K562 (cell line): Measurements from ENCODE around the gene ZNF23. TPM values are rescaled to one million over a fixed set of nuclear protein-coding genes. Genes with fewer than 3 reads are reported as not detected.

ENCODE experiments used
- ATAC-seq: fragments of 200-7000 bp; cut with Tn5 transposase; 3 replicates; pipeline ENCODE4 v1.9.1; 2020; ENCODE audit warnings: moderate library complexity
- BruUV-seq: library from RNA; stranded (reverse); fragments of 400-500 nt; replicated peaks from 2 replicates; lab custom pipeline; 2021; lab: Mats Ljungman, UMichigan
- CTCF ChIA-PET: fragments of 300-600 bp; formaldehyde crosslinking; extraction: SDS; loops from one replicate; lab custom pipeline; 2021; ENCODE audit warnings: low intra/inter-chr PET ratio; lab: Yijun Ruan, JAX
- POLR2A ChIA-PET: fragments of 300-600, 350-650 bp; sonication (Branson Sonifier 250); formaldehyde crosslinking; extraction: SDS; loops from one replicate; lab custom pipeline; 2021; ENCODE audit warnings: antibody characterized with exemption, inconsistent platforms; lab: Yijun Ruan, JAX
- DNase-seq, 4 experiments: peaks; one replicate each; pipeline versions ENCODE4 v3.0.0 to v3.0.0-alpha.2; 2011 to 2018; ENCODE audit warnings: low spot score in 3 of 4, mixed read lengths in 3 of 4; ENCODE audit errors: extremely low read depth in 1 of 4
- FAIRE-seq: peaks from 2 replicates; lab custom pipeline; 2011; peaks lifted over from hg19 to GRCh38; lab: Jason Lieb, UNC
- H2AFZ ChIP-seq: 2 replicates; pipeline ENCODE4 v1.6.0; 2011; ENCODE audit warnings: low read depth, low read length, control low read depth, inconsistent platforms
- H3K27ac ChIP-seq: fragments of 200-600 bp; 3 replicates; pipeline ENCODE4 v1.8.0; 2011; ENCODE audit warnings: low read depth, mild to moderate bottlenecking, control low read depth, inconsistent platforms, low read length, moderate library complexity, mixed read lengths; ENCODE audit errors: extremely low read depth
- H3K27me3 ChIP-seq, 2 experiments: fragments of 300-600 bp in 1 of 2; 2 replicates in 1 of 2; 3 replicates in 1 of 2; pipeline versions ENCODE4 v1.6.0 to v1.8.0; 2011; ENCODE audit warnings: inconsistent platforms in 2 of 2, low read length in 2 of 2, mild to moderate bottlenecking in 1 of 2, mixed read lengths in 1 of 2, moderate library complexity in 1 of 2; ENCODE audit not compliant: control insufficient read depth in 2 of 2, insufficient read depth in 2 of 2
- H3K36me3 ChIP-seq: fragments of 300-600 bp; 3 replicates; pipeline ENCODE4 v1.8.0; 2011; ENCODE audit warnings: mild to moderate bottlenecking, low read length, inconsistent platforms; ENCODE audit not compliant: control insufficient read depth, insufficient read depth
- H3K4me1 ChIP-seq, 2 experiments: fragments of 200-600 bp in 1 of 2; replicated peaks in 1 of 2; 2 replicates in 1 of 2; 3 replicates in 1 of 2; pipeline versions ENCODE4 v1.5.1 to v1.8.0; 2011; ENCODE audit warnings: inconsistent platforms in 2 of 2, low read length in 2 of 2, mild to moderate bottlenecking in 1 of 2, mixed read lengths in 1 of 2, moderate library complexity in 1 of 2; ENCODE audit not compliant: control insufficient read depth in 2 of 2, insufficient read depth in 2 of 2
- H3K4me2 ChIP-seq: 2 replicates; pipeline ENCODE4 v1.6.1; 2011; ENCODE audit warnings: low read length, control low read depth, inconsistent platforms, mixed read lengths; ENCODE audit not compliant: insufficient read depth
- H3K4me3 ChIP-seq: fragments of 200-600 bp; sonication (generic), shearing (Covaris generic); 2 replicates; pipeline ENCODE4 v1.5.1; 2016; ENCODE audit warnings: control low read depth, inconsistent platforms
- H3K79me2 ChIP-seq: fragments of 200-600 bp; 3 replicates; pipeline ENCODE4 v1.8.0; 2011; ENCODE audit warnings: low read length, inconsistent platforms; ENCODE audit not compliant: control insufficient read depth, insufficient read depth
- H3K9ac ChIP-seq, 2 experiments: 2 replicates each; pipeline versions ENCODE4 v1.6.0 to v1.6.1; 2011; ENCODE audit warnings: low read depth in 2 of 2, low read length in 2 of 2, control low read depth in 1 of 2, inconsistent platforms in 1 of 2, mild to moderate bottlenecking in 1 of 2, mixed read lengths in 1 of 2; ENCODE audit not compliant: insufficient read depth in 1 of 2
- H3K9me1 ChIP-seq: one replicate; pipeline ENCODE4 v1.6.0; 2011; ENCODE audit warnings: inconsistent platforms, mild to moderate bottlenecking, low read length, moderate library complexity; ENCODE audit not compliant: control insufficient read depth, insufficient read depth
- H3K9me3 ChIP-seq: replicated peaks from 2 replicates; pipeline ENCODE4 v1.5.1; 2011; ENCODE audit warnings: low read depth, low read length, inconsistent platforms; ENCODE audit not compliant: control insufficient read depth, insufficient read depth
- H4K20me1 ChIP-seq: replicated peaks from 2 replicates; pipeline ENCODE4 v1.6.1; 2011; ENCODE audit warnings: low read length, inconsistent platforms, mixed read lengths; ENCODE audit not compliant: control insufficient read depth, insufficient read depth
- BCL6 ChIP-seq: fragments of 250-450 bp; sonication (Bioruptor Pico); IDR thresholded peaks from 2 replicates; pipeline ENCODE4 v1.4.0; 2020
- BCOR ChIP-seq: fragments of 450-650 bp; IDR thresholded peaks from 2 replicates; pipeline ENCODE4 v1.6.1; 2016
- MIER1 ChIP-seq: fragments of 450-650 bp; IDR thresholded peaks from 2 replicates; pipeline ENCODE4 v1.6.1; 2016; ENCODE audit warnings: antibody characterized with exemption, mild to moderate bottlenecking, low read depth
- NFIC ChIP-seq: fragments of 450-650 bp; IDR thresholded peaks from 2 replicates; pipeline ENCODE4 v1.6.1; 2017; ENCODE audit warnings: mild to moderate bottlenecking, inconsistent platforms
- XRCC3 ChIP-seq: fragments of 450-650 bp; IDR thresholded peaks from 2 replicates; pipeline ENCODE4 v1.6.1; 2017; ENCODE audit warnings: mild to moderate bottlenecking, moderate library complexity
- WGBS: fragments of 100-300 bp; shearing (Covaris generic); methylation state at CpG from one replicate; pipeline ENCODE4 v1.1.6; 2016; ENCODE audit warnings: low coverage, mixed read lengths; ENCODE audit not compliant: insufficient coverage; ENCODE audit errors: missing lambda C conversion rate; 5-methylcytosine and 5-hydroxymethylcytosine counted together
- in situ Hi-C: fragments of 300-500 bp; cut with MboI; formaldehyde crosslinking; loops from 4 replicates; pipeline ENCODE4 v1.15.0; 2018; ENCODE audit warnings: inconsistent platforms, mixed read lengths
- intact Hi-C: fragments of 100-400 bp; cut with micrococcal nuclease; formaldehyde crosslinking; loops from 2 replicates; pipeline ENCODE4 v1.14.2; 2022
- polyA plus RNA-seq, 8 experiments: library from polyadenylated mRNA; depleted of rRNA in 4 of 8; stranded (reverse) in 5 of 8; unstranded in 3 of 8; fragments of >200 nt; fragmentation: Nextera tagmentation in 2 of 8; fragmentation: Illumina TruSeq in 1 of 8; extraction: Ambion mirVana in 2 of 8; extraction: Trizol in 1 of 8; gene quantifications; 2 replicates each; pipeline versions ENCODE4 v1.2.1 to v1.2.3, GENCODE V29; 2011 to 2014; ENCODE audit warnings: inconsistent platforms in 1 of 8, missing spikeins in 1 of 8
- total RNA-seq, 7 experiments: library from RNA; depleted of rRNA in 6 of 7; stranded (reverse); fragments of >200 nt in 6 of 7; fragmentation: Illumina TruSeq in 2 of 7; extraction: Trizol in 2 of 7; gene quantifications; 2 replicates each; pipeline versions ENCODE4 v1.2.1 to v1.2.3, GENCODE V29; 2011 to 2021; ENCODE audit warnings: low replicate concordance in 1 of 7

The ZNF23 gene
- total and polyA plus RNA-seq, 9 of the 15 experiments (the other 6 are each of a cell fraction or from before 2014, with no cell fraction given), result 4.7 to 13.4 (median 11.2) TPM

- no peak for FAIRE-seq
- ChIA-PET CTCF (interaction anchor here (1.2 kb wide), 1 partner anchor 27 kb away, joined by 10 read pairs; no protein-coding TSS in a partner anchor), POLR2A (interaction anchor here (0.7 to 1.2 kb wide), 2 partner anchors 13 to 1522 kb away, joined by 3 read pairs; no protein-coding TSS in a partner anchor)
- no peaks in the 10 kb centered on the region for H3K9me1 ChIP-seq
- no peak overlapping the region for H2AFZ ChIP-seq
- no peak overlapping the region for H3K9ac ChIP-seq
- H3K79me2 ChIP-seq, result no peaks in the 10 kb centered on the region
- no peak overlapping the region for H3K4me2 ChIP-seq
- WGBS, result 0% methylated on average over 3 of the region's 3 CpGs
- no peak for ATAC-seq
- H3K36me3 ChIP-seq, result no peaks in the 10 kb centered on the region
- no peaks in the 10 kb centered on the region; the same call in 1 of the 2 replicates for H3K9me3 ChIP-seq
- peaks cover 10 to 22% of the 10 kb centered on the region in 2 experiments for H3K27me3 ChIP-seq
- in situ Hi-C loops, result no loop called here
- no TSS peak for BruUV-seq
- intact Hi-C loops, result no loop called here
- peaks cover 0 to 8% of the 10 kb centered on the region in 2 experiments; a peak in 2 of 5 replicates for H3K4me1 ChIP-seq
- H3K4me3 ChIP-seq, result no peak overlapping the region
- no peak for TF ChIP-seq XRCC3
- no peak overlapping the region for H3K27ac ChIP-seq
- H4K20me1 ChIP-seq, result no peaks in the 10 kb centered on the region
- no peak for DNase-seq
Observed at GRCh38 chr16:71439523-71439922, 22.5 kb downstream of the ZNF23 start.

DNA sequence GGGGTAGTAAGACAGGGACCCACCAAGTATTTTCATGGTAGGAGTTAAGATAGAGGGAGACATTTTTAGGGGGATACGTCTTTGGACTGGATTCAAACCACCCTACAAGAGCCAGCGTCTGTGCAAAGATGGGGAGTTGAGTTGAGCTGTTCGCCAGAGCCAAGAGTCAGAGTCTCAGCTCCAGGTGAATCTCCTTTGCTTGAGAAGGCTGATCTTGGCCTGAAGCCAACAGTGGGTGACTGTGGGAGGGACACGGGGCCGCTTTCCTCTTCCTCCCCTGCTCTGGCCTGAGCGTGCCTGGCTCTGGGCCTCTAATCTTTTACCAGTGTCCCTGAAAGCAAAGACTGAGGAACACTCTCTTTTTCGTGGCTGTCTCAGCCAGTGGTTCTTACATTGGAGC lies 25.6 kb downstream of the ZNF23 start:
- no peak overlapping the region for H3K9ac ChIP-seq
- H3K4me1 ChIP-seq, result peaks cover under 1 to 8% of the 10 kb centered on the region in 2 experiments; a peak in 2 of 5 replicates
- H3K27ac ChIP-seq, result no peak overlapping the region
- H3K27me3 ChIP-seq, result peaks cover 17 to 45% of the 10 kb centered on the region in 2 experiments
- in situ Hi-C loops (no loop called here), intact Hi-C loops (no loop called here)
- DNase-seq (no peak), FAIRE-seq (no peak), ATAC-seq (no peak)
- H3K4me2 ChIP-seq, result no peak overlapping the region
- H3K79me2 ChIP-seq, result no peaks in the 10 kb centered on the region
- H3K9me3 ChIP-seq, result no peaks in the 10 kb centered on the region
- POLR2A ChIA-PET, result no interaction called here
- CTCF ChIA-PET, result no interaction called here
- WGBS, result under 1% methylated on average over 7 of the region's 7 CpGs
- no peaks in the 10 kb centered on the region for H3K36me3 ChIP-seq
- no peak overlapping the region for H3K4me3 ChIP-seq
- BruUV-seq, result no TSS peak
- H4K20me1 ChIP-seq, result 0 out of 2 replicates have a peak, but pooled peaks cover 3% of the 10 kb centered on the region
- H3K9me1 ChIP-seq, result peaks cover 3% of the 10 kb centered on the region
- peak; percentile 75 for TF ChIP-seq NFIC
- no peak for TF ChIP-seq BCOR
- TF ChIP-seq MIER1, result no peak
- no peak for TF ChIP-seq BCL6 (CRISPR knock-in tag)
- no peak overlapping the region for H2AFZ ChIP-seq
